ENCODE measurements around the gene HOXA1.
"Not testable (repeated sequence)": the region's sequence is repeated elsewhere in the genome, so short reads cannot be mapped to it uniquely, and the experiment has no call there.

The HOXA1 gene

GRCh38 chr7:27091105-27091504, 4.7 kb downstream of the HOXA1 start:
- no peak for DNase-seq

DNA sequence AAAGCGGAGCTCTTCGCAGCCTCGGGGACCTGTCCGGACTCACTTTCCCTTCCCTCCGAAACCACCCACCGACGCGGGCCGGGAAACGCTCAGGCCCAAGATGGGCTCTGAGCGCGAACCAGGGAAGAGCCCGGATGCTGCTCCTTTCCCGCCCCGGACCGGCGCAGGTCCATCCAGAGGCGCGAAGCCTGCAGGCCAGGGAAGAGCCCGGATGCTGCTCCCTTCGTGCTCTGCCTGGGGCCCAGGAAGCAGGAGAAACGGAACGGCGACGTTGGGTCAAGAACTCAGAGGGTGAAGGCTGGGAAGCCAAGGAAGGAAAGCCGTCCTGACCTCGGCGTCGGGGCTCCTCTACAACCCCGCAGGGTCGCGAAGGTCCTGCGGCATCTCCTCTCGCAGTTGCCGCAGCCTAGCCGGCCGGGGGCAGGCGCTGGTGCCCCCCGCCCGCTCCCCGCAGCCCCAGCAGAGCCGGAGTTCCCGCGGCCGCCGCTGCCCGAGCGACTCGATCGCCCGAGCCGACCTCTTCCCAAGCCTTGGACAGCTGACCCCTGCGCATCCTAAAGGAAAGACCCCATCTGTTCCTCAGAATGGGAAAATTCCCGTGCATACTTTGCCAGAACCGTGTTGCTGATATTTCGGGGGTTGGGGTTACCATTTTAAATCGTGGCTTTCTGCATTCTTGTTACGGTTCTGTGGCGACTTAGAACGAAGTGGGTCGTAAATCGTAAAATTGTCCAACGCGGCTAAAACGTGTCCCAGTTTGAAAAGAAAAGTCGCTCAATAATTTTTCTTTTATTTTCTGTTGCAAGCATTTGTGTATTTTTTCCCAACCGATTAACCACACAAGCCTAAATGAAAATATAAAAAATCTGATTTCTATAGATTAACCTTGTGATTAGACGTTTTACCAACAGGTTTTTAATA, 7.5 kb downstream of the HOXA1 start:
- DNase-seq: no peak

- no peak for DNase-seq
Measured at GRCh38 chr7:27083646-27084045, 12.2 kb downstream of the HOXA1 start.

DNA sequence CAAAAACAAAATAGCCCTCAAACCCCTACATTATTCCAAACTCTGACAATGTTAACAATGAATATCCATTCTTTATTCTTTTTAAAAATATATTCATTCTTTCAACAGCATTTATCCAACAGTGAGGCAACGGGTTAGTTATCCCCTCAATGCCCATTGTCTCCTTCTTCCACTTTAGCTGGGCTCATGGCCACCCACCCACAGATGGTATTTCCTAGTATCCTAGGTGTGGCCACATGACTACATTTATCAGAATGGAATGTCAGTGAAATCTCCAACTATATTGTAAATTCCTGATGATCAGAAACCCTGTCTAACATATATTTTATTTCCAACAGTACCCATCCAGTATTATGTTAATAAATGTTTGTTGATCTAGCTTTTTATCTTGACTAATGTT, 13.6 kb downstream of the HOXA1 start:
- DNase-seq: no peak

DNA sequence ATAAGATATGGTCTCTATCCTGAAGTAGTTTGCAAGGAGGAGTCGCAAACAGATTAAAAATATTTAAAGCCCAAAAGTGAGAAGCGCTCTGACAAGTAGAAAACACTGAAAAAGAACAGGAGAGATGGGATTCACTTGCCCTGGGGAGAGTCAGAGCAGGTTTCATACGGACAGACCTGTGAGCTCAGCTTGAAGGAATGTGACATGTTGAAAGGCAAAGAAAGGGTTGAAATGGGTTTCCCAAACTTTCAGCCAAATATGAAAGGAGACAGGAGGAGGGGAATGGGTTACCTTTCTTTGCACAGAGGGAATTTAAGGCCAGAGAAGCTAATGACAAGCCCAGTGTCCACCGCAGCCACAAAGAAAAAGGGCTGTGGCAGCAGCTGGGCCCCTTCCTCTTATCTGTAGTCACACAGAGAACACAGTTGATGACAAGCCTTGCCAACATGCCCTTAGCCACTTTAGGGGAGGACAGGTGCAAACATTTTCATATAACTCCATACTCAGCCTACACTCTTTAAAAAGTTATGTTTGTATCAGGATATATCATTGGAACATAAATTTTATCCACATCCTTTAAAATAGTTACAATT, 14.9 kb downstream of the HOXA1 start:
- DNase-seq: no peak

- no peak for DNase-seq
Measured at GRCh38 chr7:27079234-27079975, 16.4 kb downstream of the HOXA1 start.

DNA sequence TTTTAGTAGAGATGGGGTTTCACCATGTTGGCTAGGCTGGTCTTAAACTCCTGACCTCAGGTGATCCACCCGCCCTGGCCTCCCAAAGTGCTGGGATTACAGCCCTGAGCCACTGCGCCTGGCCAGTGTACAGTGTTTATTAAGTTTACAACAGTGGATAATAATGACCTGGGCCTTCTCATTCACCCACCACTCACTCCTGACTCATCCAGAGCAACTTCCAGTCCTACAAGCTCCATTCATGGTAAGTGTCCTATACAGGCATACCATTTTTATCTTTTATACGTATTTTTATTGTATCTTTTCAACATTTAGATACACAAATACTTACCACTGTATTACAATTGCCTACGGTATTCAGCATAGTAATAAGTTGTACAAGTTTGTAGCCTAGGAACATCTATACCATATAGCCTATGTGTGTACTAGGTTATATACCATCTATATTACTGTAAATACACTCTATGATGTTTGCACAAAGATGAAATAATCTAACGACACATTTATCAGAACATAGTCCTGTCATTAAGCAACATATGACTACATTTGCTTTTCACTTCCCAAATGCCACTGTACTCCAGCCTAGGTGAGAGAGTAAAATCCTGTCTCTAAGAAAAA, 17.1 kb downstream of the HOXA1 start:
- no peak for DNase-seq

- DNase-seq: no peak
Measured at GRCh38 chr7:27073076-27073475, 22.7 kb downstream of the HOXA1 start.

GRCh38 chr7:27071622-27072390, 24.0 kb downstream of the HOXA1 start:
- DNase-seq: no peak

- DNase-seq: no peak
Measured at GRCh38 chr7:27068259-27068658, 27.5 kb downstream of the HOXA1 start.

DNA sequence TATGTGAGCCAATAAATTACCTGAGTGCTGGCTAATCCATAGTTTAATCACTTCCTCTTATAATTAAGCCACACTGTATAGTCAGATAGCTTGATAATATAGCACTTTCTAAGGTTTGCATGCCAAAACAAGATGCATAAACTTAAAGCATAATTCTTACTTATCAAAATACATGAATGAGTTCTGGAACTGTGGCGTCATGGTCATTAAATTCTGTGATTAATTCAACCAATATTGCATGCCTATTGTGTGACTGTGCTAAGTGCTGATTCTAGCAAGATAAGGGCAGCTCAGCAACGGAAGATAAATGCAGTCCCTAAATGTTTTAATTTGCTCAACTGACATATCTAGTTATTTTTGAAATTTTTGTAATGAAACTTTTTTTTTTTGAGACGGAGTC, 29.7 kb downstream of the HOXA1 start:
- no peak for DNase-seq

DNA sequence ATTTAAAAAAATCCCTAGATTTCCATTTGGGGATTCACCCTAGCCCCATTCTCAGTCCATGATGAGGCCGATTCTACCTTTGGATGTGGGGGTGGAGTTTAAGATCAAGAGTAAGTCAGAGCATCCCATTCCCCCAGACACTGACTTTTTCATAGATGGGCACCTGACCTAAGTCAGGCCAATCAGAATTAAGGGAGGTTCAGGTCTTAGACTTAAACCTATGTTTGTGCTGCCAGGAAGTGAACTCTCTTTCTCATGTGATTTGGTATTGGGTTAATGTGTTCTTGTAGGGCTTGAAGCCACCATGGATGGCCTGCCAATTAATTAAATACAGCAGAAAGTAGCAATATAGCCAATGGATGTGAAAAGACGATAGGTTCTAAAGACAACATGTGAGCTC, 30.1 kb downstream of the HOXA1 start:
- DNase-seq: no peak

- DNase-seq: no peak
Measured at GRCh38 chr7:27064661-27065060, 31.1 kb downstream of the HOXA1 start.

- no peak for DNase-seq
Measured at GRCh38 chr7:27064159-27064558, 31.6 kb downstream of the HOXA1 start.

DNA sequence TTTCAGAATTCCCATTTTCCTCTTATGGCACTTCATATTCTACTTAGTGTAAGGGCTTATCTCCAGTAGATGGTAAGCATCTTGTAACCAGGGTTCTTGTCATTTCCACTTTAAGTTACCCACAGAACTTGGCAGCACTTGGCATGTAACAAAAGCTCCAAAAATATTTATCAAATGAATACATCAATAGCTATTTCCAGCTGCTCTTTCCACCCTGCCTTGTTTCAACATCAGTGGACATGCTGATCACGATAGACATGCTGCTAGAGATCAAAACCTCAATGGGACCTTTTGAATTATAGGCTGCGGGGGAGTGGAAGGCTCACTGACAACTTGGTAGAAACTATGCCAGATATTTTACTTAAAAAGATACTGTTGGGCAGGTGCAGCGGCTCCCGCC, 32.9 kb downstream of the HOXA1 start:
- DNase-seq: no peak

DNA sequence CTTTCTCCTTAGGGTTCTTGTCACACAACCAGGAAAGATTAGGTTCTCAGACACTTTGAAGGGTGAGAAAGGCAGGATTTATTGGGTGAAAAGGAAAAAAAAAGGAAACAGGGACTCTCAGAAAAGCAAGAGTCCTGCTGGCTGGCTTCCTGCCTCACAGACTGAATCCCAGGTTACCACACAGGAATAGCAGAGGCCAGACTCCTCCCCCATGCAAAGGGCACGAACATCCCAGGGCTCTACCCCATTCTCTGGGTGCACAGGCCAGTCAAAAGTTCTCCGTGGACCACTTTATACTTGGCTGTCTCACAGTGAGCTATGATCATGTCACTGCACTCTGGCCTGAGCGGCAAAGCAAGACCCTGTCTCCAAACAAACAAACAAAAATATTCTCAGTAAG, 42.6 kb downstream of the HOXA1 start:
- no peak for DNase-seq

- DNase-seq: no peak
Measured at GRCh38 chr7:27051451-27051850, 44.3 kb downstream of the HOXA1 start.

DNA sequence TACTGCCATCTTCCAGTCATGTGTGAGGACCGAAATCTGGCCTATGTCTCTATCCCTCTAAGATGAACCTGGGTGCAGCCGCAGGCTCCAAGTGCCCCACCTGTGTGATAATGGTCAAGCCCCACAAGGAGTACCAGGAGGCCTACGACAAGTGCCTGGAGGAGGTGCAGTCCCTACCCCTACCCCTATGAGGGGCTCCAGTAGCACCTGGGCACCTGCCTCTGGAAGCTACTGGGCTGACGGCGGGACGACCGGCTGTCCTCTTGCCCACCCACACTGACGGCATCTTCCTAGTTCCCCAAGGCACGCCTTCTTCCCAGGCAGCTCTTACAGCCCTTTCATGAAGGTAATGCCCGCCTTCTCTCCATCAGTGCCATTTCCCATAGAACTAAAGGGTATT, 47.4 kb downstream of the HOXA1 start:
- no peak for DNase-seq

- DNase-seq: no peak
Measured at GRCh38 chr7:27046854-27047549, 48.8 kb downstream of the HOXA1 start.

DNA sequence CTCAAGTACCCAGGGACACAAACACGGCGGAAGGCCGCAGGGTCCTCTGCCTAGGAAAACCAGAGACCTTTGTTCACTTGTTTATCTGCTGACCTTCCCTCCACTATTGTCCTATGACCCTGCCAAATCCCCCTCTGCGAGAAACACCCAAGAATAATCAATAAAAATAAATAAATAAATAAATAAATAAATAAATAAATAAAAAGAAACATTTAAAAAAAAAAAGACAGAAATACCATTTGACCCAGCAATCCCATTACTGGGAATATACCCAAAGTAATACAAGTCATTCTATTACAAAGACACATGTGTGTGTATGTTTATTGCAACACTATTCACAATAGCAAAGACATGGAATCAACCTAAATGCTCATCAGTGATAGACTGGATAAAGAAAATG, 49.8 kb downstream of the HOXA1 start:
- not testable (repeated sequence) for DNase-seq

- not testable (repeated sequence) for DNase-seq
Measured at GRCh38 chr7:27045066-27045465, 50.7 kb downstream of the HOXA1 start.

All from activated CD4-positive, CD25-positive, alpha-beta regulatory T cell treated with anti-CD3 and anti-CD28 coated beads, Interleukin-2, amount 50 U/mL, for 72 hours (primary cell).